NCI-H2029 treated with DMSO at 0.1 percent for 48 hours (cell line): ENCODE data around the gene CFAP65.

ENCODE experiments used
- DNase-seq: peaks from one replicate; lab custom pipeline; 2025; lab: John Stamatoyannopoulos, UW

Gene CFAP65, protein sequence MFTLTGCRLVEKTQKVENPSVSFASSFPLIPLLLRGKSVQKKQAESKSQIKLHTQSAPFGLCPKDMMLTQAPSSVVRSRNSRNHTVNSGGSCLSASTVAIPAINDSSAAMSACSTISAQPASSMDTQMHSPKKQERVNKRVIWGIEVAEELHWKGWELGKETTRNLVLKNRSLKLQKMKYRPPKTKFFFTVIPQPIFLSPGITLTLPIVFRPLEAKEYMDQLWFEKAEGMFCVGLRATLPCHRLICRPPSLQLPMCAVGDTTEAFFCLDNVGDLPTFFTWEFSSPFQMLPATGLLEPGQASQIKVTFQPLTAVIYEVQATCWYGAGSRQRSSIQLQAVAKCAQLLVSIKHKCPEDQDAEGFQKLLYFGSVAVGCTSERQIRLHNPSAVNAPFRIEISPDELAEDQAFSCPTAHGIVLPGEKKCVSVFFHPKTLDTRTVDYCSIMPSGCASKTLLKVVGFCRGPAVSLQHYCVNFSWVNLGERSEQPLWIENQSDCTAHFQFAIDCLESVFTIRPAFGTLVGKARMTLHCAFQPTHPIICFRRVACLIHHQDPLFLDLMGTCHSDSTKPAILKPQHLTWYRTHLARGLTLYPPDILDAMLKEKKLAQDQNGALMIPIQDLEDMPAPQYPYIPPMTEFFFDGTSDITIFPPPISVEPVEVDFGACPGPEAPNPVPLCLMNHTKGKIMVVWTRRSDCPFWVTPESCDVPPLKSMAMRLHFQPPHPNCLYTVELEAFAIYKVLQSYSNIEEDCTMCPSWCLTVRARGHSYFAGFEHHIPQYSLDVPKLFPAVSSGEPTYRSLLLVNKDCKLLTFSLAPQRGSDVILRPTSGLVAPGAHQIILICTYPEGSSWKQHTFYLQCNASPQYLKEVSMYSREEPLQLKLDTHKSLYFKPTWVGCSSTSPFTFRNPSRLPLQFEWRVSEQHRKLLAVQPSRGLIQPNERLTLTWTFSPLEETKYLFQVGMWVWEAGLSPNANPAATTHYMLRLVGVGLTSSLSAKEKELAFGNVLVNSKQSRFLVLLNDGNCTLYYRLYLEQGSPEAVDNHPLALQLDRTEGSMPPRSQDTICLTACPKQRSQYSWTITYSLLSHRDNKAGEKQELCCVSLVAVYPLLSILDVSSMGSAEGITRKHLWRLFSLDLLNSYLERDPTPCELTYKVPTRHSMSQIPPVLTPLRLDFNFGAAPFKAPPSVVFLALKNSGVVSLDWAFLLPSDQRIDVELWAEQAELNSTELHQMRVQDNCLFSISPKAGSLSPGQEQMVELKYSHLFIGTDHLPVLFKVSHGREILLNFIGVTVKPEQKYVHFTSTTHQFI (N-terminal part only)

GRCh38 chr2:219041252-219041651 is at the start of gene CFAP65:
Gene CFAP65, minus strand, starts transcription at chr2:219041516. Its CDS starts 2,468 bp downstream, at chr2:219039048.
- no peak for DNase-seq

DNA sequence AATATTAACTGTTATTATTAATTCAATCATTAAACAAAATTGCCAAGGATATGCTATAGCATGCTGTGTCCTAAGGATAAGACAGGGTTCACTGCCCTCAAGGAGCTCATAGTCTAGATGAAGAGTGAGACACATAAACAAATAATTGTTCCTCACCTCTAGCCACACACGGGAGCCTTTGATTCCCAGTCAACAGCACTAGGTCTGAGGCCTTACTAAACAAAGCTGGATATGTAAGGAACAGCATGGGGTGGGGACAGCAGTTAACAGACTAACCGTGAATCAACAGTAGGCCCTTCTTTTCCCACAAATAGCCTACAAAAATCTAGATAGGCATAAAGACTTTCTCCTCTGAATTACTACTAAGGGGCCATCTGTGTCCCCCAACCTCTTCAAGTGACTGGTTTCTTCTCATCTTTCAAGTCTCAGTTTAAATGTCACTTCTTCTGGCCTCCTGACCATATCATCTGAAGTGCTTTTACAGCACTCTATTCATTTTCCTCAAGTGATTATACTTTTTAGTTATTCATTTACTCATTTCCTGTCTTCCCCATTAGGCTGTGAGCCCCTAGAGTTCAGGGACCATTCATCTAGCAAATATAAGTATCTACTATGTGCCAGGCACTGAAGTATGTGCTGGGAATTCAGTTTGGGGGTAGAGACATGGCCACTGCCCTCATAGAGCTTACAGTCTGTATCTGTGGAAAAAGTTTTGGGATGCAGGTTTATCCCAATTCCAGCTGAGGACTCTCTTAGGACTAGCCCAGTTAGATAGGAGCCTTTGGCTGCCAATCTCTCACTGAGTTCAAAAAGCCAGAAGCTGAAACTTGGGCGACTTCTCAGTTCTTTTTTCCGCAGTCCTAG is 49.4 kb upstream of the CFAP65 start:
- no peak for DNase-seq

DNA sequence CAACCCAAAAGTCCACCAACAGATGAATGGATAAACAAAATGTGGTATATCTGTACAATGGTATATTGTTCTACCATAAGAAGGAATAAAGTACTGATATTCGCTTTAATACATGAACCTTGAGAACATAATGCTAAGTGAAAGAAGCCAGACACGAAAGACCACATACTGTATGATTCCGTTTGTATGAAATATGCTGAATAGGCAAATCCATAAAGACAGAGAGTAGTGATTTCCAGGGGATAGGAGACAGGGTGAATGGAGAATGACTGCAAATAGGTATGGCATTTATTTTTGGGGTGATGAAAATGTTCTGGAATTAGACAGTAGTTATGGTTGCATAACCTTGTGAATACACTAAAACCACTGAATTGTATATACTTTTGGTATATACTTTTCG is 48.0 kb upstream of the CFAP65 start:
- no peak for DNase-seq

GRCh38 chr2:219087848-219088247 is 46.5 kb upstream of the CFAP65 start:
- DNase-seq: no peak

DNA sequence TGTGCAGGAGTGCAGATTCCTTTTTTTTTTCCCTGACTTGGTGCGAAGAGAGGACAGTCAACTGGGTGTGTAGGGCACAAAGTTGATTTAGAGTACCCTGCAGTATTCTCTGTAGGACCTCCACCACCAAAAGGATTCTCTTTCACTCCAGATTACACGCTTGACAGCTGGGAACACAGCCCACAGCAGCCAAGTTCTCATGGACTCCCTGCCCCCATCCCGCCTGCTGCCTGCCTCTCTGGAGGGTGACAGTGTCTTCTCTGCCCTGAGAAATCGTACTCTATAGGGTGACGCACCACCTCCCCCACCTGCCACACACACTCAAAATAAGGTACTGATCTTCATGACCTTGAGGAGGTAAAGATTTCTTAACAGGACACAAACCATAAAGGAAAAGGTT is 46.0 kb upstream of the CFAP65 start:
- DNase-seq: no peak

GRCh38 chr2:219086196-219086595 is 44.9 kb upstream of the CFAP65 start:
- DNase-seq: no peak

DNA sequence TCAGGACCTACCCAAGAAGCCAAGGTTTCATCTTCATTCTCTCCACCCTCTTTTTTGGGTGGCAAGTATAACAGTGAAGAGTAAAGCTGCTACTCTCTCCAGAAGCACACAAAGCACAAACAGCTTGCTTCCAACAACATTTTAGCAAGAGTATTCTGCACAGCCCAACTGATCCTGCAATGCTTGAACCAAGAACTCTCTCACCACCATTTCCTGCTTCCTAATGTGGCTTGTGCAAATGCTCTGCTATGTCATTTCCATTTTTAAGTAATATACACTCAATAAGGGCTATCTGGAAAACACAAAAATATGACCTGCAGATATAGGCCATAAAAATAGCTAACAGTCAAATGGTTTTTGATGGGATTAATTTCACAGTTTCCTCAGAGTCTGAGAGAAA is 43.5 kb upstream of the CFAP65 start:
- DNase-seq: no peak

DNA sequence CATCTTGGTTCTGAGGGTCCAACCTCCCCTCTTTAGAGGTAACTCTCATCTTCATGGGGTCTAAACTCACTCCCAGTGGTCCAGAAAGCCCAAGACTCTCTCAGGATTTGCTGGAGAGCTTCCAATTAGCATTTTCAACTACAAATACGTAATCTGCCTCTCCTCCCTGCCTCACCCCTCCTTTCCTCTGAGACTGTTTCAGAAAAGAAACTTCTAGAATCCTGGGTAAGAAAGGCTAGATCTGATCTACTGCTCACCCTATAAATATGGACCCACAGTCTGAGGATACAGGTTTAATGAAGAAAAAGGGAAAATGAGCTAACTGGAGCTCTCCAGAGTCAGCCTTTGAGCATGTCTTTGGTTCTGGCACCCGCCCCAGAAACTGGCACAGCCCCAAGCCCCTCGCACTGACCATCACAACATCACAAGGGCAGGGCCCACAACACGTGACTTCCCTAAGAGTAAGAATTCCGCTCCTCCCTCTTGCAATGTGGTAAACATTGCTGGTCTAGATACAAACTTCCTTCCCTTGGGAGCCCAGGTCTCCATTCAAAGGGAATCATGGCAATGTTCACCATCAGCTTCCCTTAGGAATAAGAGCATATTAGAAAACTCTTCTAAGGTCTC is 41.1 kb upstream of the CFAP65 start:
- DNase-seq: no peak

DNA sequence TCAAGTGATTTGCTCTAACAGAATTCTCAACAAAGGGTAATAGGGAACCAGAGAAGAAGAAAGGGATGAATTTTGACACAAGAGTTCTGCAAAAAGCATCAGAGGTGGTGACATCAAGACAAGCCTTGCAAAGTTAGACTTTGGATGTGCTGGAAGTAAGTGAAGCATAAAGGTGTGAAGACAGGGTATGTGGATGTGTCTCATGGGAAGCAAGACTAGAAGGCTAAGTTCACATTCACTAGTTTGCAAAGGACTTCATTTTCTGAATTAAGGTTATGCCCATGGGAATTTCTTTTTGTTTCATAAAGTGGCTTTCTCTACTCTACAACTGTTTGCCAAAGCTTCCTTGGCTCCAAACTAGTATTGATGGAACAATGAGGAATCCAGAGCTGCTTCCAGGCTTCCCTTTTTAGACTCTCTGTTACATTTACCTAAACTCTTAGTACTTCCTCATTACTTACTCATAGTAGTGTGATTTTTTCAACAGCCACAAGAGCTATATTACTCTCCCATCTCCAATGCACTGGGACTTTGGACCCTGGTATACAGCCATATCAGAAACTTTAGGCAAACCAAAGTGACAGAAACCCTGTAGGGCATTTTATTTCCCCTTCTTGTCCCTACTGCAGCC is 40.5 kb upstream of the CFAP65 start:
- no peak for DNase-seq

GRCh38 chr2:219081096-219081495 is 39.8 kb upstream of the CFAP65 start:
- DNase-seq: no peak

DNA sequence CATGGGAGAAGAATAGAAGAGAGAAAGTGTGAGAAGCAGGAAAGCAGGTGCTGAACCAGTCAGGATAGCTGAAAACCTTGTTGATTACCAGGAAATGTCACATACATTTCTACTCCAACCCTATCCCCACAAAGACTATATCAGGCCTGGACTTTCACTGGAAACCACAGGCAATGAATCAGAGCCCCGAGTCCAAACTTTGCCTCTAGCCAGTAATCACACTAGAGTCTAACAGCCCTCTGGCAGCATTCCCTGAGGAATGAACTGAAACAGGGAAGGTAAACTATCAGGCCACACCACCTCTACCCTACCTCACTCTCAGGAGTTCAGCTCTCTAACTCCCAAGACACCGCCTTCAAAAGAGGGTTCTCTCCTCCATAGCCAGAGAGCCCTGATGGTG is 38.1 kb upstream of the CFAP65 start:
- DNase-seq: no peak

GRCh38 chr2:219078951-219079350 is 37.6 kb upstream of the CFAP65 start:
- no peak for DNase-seq

GRCh38 chr2:219078126-219078525 is 36.8 kb upstream of the CFAP65 start:
- no peak for DNase-seq

DNA sequence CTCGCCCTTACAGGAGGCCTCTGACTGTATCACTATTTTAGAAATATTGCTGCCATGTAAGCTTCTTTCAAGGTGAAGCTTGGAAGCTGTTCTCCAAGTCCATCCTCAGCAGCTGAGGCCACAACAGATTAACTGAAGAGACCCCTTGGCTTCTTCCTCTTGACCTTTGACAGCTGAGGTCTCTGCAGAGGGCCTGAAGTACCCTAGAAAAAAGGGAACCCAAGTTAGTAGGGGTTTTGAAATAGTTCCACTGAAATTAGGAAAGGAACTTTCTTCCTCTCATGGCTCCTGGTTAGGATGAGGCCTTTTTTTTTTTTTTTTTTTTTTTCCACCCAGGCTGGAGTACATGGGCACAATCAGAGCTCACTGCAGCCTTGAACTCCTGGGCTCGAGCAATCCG is 34.9 kb upstream of the CFAP65 start:
- no peak for DNase-seq

- no peak for DNase-seq
These were observed 32.3 kb upstream of the CFAP65 start for GRCh38 chr2:219073413-219074129.

- DNase-seq: no peak
These were observed 31.5 kb upstream of the CFAP65 start for GRCh38 chr2:219072741-219073250.

GRCh38 chr2:219071131-219071816 is 30.0 kb upstream of the CFAP65 start:
- DNase-seq: no peak

GRCh38 chr2:219065484-219065883 is 24.2 kb upstream of the CFAP65 start:
- no peak for DNase-seq

DNA sequence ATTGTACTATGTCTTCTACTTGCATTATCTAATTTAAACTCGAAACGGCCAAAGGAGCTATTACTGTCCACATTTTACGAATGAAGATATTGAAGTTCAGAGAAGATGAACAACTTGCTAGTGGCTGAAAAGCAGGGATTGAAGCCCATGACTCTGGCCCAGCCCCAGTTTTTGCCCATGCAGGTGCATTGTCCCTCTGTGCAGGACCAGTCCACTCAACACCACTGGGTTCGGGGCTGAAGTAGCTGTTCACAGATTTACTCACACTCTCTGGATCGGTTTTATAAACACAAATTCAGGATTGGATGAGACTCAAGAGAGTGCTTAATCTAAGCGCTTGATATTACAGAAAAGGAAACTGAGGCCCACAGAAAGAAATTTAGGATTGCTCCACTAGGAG is 20.8 kb upstream of the CFAP65 start:
- no peak for DNase-seq
